Common myeloid progenitor, CD34-positive (primary cell): ENCODE results near the gene KIAA1217.

Source experiments
- CTCF ChIA-PET: fragments of 350-600 bp; sonication (Branson Sonifier 250); formaldehyde crosslinking; loops from one replicate; lab custom pipeline; 2021; ENCODE audit warnings: antibody characterized with exemption; lab: Charles Lee
- POLR2A ChIA-PET: fragments of 350-600 bp; sonication (Branson Sonifier 250); formaldehyde crosslinking; loops from one replicate; lab custom pipeline; 2021; ENCODE audit warnings: antibody characterized with exemption; lab: Charles Lee
- DNase-seq, 3 donors: peaks; one replicate each; pipeline versions ENCODE4 v3.0.0 to v3.0.0-alpha.2; 2013
- H3K27ac ChIP-seq, 2 experiments: 1 replicate in 1 of 2; 2 replicates in 1 of 2; pipeline ENCODE4 v1.7.0; 2013; ENCODE audit warnings: inconsistent platforms in 2 of 2, low read length in 2 of 2, mild to moderate bottlenecking in 2 of 2, low read depth in 1 of 2, moderate library complexity in 1 of 2; ENCODE audit not compliant: severe bottlenecking in 2 of 2, insufficient read depth in 1 of 2, poor library complexity in 1 of 2
- H3K27me3 ChIP-seq, 5 experiments: replicated peaks in 2 of 5; 1 replicate in 3 of 5; 2 replicates in 2 of 5; pipeline versions ENCODE4 v1.6.1 to v1.7.0; 2013; ENCODE audit warnings: low read length in 4 of 5, mild to moderate bottlenecking in 2 of 5, moderate library complexity in 2 of 5, inconsistent platforms in 1 of 5; ENCODE audit not compliant: insufficient read depth in 5 of 5, control insufficient read depth in 4 of 5
- H3K36me3 ChIP-seq, 4 experiments: 1 replicate in 2 of 4; 2 replicates in 2 of 4; pipeline versions ENCODE4 v1.6.1 to v1.7.0; 2013; ENCODE audit warnings: low read length in 3 of 4, control low read depth in 1 of 4, mild to moderate bottlenecking in 1 of 4; ENCODE audit not compliant: control insufficient read depth in 4 of 4, insufficient read depth in 4 of 4
- H3K4me1 ChIP-seq, 4 experiments: 1 replicate in 3 of 4; 2 replicates in 1 of 4; pipeline versions ENCODE4 v1.6.1 to v1.7.1; 2013; ENCODE audit warnings: low read length in 3 of 4, mild to moderate bottlenecking in 3 of 4, control low read depth in 1 of 4, inconsistent platforms in 1 of 4, moderate library complexity in 1 of 4; ENCODE audit not compliant: control insufficient read depth in 4 of 4, insufficient read depth in 4 of 4; ENCODE audit errors: control extremely low read depth in 1 of 4
- H3K4me3 ChIP-seq, 7 experiments: 1 replicate in 4 of 7; 2 replicates in 3 of 7; pipeline versions ENCODE4 v1.5.1 to v1.7.0; 2013; ENCODE audit warnings: mild to moderate bottlenecking in 7 of 7, low read length in 6 of 7, moderate library complexity in 6 of 7, inconsistent platforms in 2 of 7, low read depth in 2 of 7, control low read depth in 1 of 7; ENCODE audit not compliant: insufficient read depth in 4 of 7, control insufficient read depth in 1 of 7; ENCODE audit errors: extremely low read depth in 1 of 7
- H3K9me3 ChIP-seq, 5 experiments: 1 replicate in 4 of 5; 2 replicates in 1 of 5; pipeline versions ENCODE4 v1.6.1 to v1.7.1; 2013; ENCODE audit warnings: low read length in 4 of 5, mild to moderate bottlenecking in 2 of 5, inconsistent platforms in 1 of 5, low read depth in 1 of 5, moderate library complexity in 1 of 5; ENCODE audit not compliant: control insufficient read depth in 4 of 5, insufficient read depth in 2 of 5; ENCODE audit errors: control extremely low read depth in 1 of 5
- WGBS: methylation state at CpG from one replicate; pipeline ENCODE4 v1.1.5; 2013; ENCODE audit not compliant: insufficient coverage; 5-methylcytosine and 5-hydroxymethylcytosine counted together

The KIAA1217 gene

DNA sequence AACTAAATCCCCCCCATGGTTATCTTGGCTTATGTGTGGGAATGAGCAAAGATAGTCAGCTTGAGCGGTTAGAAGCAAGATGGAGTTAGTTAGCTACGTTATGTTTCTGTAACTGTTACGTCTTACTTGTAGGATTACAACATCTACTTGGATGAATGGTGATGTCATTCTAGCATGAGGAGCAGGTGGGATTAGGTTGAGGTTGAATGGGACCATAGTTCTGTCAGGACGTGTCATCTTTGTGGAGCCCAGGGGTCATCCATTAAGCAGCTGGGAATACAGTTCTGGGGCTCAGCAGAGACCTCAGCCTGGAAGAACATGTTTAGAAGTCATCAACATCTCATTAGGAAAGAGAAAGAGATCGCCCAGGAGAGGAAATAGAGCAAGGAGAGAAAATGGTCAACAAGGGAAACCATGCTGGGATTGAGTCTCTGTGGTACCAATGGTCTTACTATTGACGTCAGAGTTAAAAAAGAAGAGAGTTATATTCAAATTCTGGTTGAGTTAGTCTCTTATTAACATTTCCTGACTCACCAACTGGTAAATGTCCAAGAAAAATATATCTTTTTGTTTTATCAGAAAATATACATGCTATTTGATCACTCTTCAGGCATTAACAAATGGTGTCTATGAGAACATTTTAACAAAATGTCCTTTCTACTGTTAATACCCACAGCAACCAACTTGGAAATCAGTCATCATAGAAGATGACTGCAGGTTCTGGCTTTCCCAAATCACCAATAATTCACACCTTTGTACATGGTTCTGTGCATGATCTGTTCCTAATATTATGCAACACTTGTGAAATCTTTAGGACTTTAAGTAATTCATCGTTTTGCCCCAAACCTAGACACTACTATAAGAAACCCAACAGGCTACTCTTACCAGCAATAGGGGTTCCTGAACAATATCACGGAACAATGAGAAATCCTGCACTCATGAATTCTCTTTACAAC lies 96.9 kb downstream of the KIAA1217 start:
- POLR2A ChIA-PET = no interaction called here
- whole genome bisulfite sequencing = 99% methylated on average over 7 of the region's 8 CpGs
- CTCF ChIA-PET = no interaction called here

GRCh38 chr10:24306507-24306875 lies 97.6 kb downstream of the KIAA1217 start:
- Histone ChIP-seq H3K27me3 (peaks cover 0 to 5% (median 0%) of the 10 kb centered on the region in 5 experiments), H3K4me1 (no peaks in the 10 kb centered on the region), H3K4me3 (no peak overlapping the region), H3K27ac (no peak overlapping the region), H3K9me3 (no peaks in the 10 kb centered on the region), H3K36me3 (no peaks in the 10 kb centered on the region)
- no peak for DNase-seq
- POLR2A ChIA-PET = no interaction called here
- CTCF ChIA-PET = no interaction called here
- WGBS = 100% methylated on average over 4 of the region's 4 CpGs

More for the DNA sequence above, 96.9 kb downstream of the KIAA1217 start:
- no peaks in the 10 kb centered on the region for H3K36me3 ChIP-seq
- no peaks in the 10 kb centered on the region for H3K9me3 ChIP-seq
- H3K4me1 ChIP-seq = no peaks in the 10 kb centered on the region
- no peak for DNase-seq
- H3K27me3 ChIP-seq = peaks cover 0 to 5% (median 0%) of the 10 kb centered on the region in 5 experiments
- no peak overlapping the region for H3K27ac ChIP-seq
- no peak overlapping the region for H3K4me3 ChIP-seq

DNA sequence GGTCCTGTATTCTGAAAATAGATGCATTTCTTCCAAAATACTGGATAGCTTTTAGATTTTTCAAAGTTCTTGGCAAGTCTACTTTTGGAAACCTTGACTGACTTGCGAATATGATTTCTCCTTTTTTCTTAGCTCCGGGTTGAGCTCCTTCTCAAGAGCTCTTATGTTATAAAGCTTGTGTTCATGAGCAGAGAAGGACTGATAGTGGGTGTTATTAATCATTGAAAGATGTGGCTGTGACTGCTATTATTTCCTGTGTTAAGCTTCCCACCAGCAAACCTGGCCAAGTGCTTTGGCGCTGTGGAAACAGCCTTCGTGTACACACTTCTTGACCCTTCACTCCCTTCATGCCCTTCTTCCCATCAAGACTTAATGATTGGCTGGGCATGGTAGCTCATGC lies 98.2 kb downstream of the KIAA1217 start:
- Histone ChIP-seq H3K4me3 (no peak overlapping the region), H3K27ac (no peak overlapping the region), H3K4me1 (no peaks in the 10 kb centered on the region), H3K27me3 (peaks cover 0 to 5% (median 0%) of the 10 kb centered on the region in 5 experiments), H3K9me3 (no peaks in the 10 kb centered on the region), H3K36me3 (no peaks in the 10 kb centered on the region)
- CTCF ChIA-PET = no interaction called here
- DNase-seq = no peak
- POLR2A ChIA-PET = no interaction called here
- WGBS = 88% methylated on average over 4 of the region's 4 CpGs

DNA sequence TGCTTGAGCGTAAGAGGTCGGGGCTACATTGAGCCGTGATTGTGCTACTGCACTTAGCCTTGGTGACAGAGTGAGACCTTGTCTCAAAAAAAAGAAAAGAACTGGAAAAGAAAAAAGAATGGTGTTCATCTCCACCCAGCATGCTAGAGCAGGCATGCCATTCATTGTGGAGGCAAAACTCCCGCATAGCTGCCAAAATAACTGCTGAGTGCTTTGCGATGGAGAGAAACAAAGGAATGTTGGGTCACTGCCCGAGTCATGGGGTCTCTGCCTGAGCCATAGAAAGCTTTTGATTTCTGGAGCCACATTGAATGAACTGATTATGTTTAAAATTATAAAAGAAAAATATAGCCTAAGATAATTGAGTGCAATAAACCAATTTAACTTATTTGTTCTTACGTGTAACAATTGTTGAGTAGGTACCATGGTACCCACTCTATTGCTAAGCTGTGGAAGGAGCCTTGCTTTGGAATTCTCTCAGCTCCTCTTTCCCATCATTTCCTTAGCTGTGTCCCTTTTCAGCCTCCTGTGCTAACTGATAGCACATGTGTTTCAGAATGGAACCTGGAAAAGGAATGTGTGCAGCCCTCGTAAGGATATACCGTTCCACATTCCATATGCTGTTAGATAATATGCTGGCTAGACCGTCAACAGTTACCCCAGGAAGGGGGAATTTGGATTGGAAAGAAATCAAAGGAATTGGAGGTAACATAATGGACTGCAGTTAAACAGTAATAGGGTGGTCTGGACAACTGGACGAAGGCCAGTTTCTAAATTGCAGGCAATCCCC lies 99.0 kb downstream of the KIAA1217 start:
- Histone ChIP-seq H3K9me3 (no peaks in the 10 kb centered on the region), H3K4me1 (no peaks in the 10 kb centered on the region), H3K4me3 (no peak overlapping the region), H3K36me3 (no peaks in the 10 kb centered on the region), H3K27ac (no peak overlapping the region), H3K27me3 (peaks cover 0 to 5% (median 0%) of the 10 kb centered on the region in 5 experiments)
- no peak for DNase-seq
- 98% methylated on average over 8 of the region's 11 CpGs for WGBS
- ChIA-PET POLR2A (no interaction called here), CTCF (no interaction called here)

GRCh38 chr10:24310104-24310503 lies 101.2 kb downstream of the KIAA1217 start:
- no peak for DNase-seq
- Histone ChIP-seq H3K27ac (no peak overlapping the region), H3K27me3 (peaks cover 0 to 5% (median 0%) of the 10 kb centered on the region in 5 experiments), H3K36me3 (no peaks in the 10 kb centered on the region), H3K4me3 (no peak overlapping the region), H3K9me3 (no peaks in the 10 kb centered on the region), H3K4me1 (no peaks in the 10 kb centered on the region)
- 94% methylated on average over 2 of the region's 5 CpGs for WGBS
- CTCF ChIA-PET = no interaction called here
- POLR2A ChIA-PET = no interaction called here

GRCh38 chr10:24311888-24312287 lies 103.0 kb downstream of the KIAA1217 start:
- DNase-seq = no peak
- H3K36me3 ChIP-seq = no peaks in the 10 kb centered on the region
- ChIA-PET CTCF (no interaction called here), POLR2A (no interaction called here)
- no peak overlapping the region for H3K4me3 ChIP-seq
- H3K27me3 ChIP-seq = peaks cover 0 to 2% (median 0%) of the 10 kb centered on the region in 5 experiments
- H3K9me3 ChIP-seq = no peaks in the 10 kb centered on the region
- H3K4me1 ChIP-seq = no peaks in the 10 kb centered on the region
- WGBS = 75% methylated on average over 3 of the region's 6 CpGs
- H3K27ac ChIP-seq = no peak overlapping the region

GRCh38 chr10:24313283-24313682 lies 104.3 kb downstream of the KIAA1217 start:
- no peaks in the 10 kb centered on the region for H3K4me1 ChIP-seq
- DNase-seq = no peak
- no peak overlapping the region for H3K4me3 ChIP-seq
- no peak overlapping the region for H3K27ac ChIP-seq
- H3K36me3 ChIP-seq = no peaks in the 10 kb centered on the region
- H3K27me3 ChIP-seq = peaks cover 0 to 2% (median 0%) of the 10 kb centered on the region in 5 experiments
- CTCF ChIA-PET = no interaction called here
- WGBS = 93% methylated on average over 6 of the region's 10 CpGs
- POLR2A ChIA-PET = no interaction called here
- H3K9me3 ChIP-seq = no peaks in the 10 kb centered on the region
